ENCODE results near the gene PRAME. TPM values are rescaled to one million over a fixed set of nuclear protein-coding genes. Genes with fewer than 3 reads are reported as not detected.

Gene PRAME
- total RNA-seq, 1 donor from 2014 or later: not detected

DNA sequence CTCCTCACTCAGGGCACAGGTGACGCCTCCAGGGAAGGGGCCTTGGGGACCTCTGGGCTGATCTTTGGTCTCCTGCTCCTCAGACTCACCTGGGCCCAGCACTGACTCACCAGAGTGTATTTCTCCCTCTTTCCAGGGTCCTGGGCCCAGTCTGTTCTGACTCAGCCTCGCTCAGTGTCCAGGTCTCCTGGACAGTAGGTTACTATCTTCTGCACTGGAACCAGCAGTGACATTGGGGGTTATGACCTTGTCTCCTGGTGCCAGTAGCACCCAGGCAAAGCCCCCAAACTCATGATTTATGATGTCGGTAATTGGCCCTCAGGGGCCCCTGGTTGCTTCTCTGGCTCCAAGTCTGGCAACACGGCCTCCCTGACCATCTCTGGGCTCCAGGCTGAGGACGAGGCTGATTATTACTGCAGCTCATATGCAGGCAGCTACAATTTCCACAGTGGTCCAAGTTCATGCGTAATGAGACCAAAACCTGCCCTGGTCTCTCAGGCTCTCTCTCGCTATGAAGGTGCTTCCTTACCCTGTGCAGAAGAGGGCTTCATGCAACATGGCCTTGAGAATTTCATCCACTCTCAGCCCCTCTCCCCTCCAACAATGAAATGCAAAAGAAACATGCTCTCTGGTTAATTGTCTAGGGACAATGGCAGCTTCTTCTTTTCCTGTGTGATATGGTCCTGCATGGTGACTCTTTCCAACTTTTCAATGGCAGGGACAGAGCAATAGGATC lies 21.0 kb upstream of the PRAME start:
- Histone ChIP-seq H3K36me3 (ENCODE audit: control insufficient read depth in 3 of 3, insufficient read depth in 3 of 3, low read length in 3 of 3) (no peaks in the 10 kb centered on the region), H3K4me3 (ENCODE audit: low read length in 3 of 3) (no peak overlapping the region), H3K9me3 (ENCODE audit: control insufficient read depth in 3 of 3, low read length in 3 of 3) (no peaks in the 10 kb centered on the region), H3K4me1 (ENCODE audit: control insufficient read depth in 3 of 3, insufficient read depth in 3 of 3, low read length in 3 of 3) (no peaks in the 10 kb centered on the region), H3K27ac (ENCODE audit: low read depth, low read length) (no peak overlapping the region), H3K9ac (ENCODE audit: low read depth in 1 of 3, low read length in 3 of 3) (no peak overlapping the region), H3K27me3 (ENCODE audit: control insufficient read depth in 3 of 3, insufficient read depth in 3 of 3, low read length in 3 of 3) (peaks cover 0 to 5% (median 4%) of the 10 kb centered on the region in 3 donors)

DNA sequence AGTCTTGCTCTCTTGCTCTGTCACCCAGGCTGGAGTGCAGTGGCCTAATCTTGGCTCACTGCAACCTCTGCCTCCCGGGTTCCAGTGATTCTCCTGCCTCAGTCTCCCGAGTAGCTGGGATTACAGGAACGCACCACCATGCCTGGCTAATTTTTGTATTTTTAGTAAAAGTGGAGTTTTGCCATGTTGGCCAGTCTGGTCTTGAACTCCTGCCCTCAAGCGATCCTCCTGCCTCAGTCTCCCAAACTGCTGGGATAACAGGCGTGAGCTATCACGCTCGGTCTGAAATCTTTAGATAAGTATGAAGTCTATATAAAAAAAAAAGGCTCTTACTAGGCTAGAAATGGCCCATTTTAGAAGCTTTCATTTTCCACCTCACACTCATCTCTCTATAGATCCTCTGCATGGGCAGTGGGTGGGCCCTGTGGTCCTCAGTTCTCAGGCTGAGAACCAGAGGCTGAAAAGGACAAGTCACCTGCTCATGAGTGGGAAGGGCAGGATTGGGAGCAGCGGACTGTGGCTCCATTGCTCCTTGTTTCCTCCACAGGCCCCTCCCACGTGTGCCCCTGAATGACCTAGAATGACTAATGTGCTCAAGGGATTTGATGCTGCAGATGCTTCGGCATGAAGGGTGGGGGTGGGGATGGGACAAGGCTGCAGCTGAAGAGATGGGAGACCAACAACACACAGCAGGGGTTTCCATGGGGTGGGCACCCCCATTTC lies 19.8 kb upstream of the PRAME start:
- no peak overlapping the region for H3K4me3 ChIP-seq (ENCODE audit: low read length in 3 of 3)
- H3K4me1 ChIP-seq (ENCODE audit: control insufficient read depth in 3 of 3, insufficient read depth in 3 of 3, low read length in 3 of 3): no peaks in the 10 kb centered on the region
- no peaks in the 10 kb centered on the region for H3K36me3 ChIP-seq (ENCODE audit: control insufficient read depth in 3 of 3, insufficient read depth in 3 of 3, low read length in 3 of 3)
- H3K27ac ChIP-seq (ENCODE audit: low read depth, low read length): no peak overlapping the region
- H3K9ac ChIP-seq (ENCODE audit: low read depth in 1 of 3, low read length in 3 of 3): no peak overlapping the region
- peaks cover 0 to 6% (median 5%) of the 10 kb centered on the region in 3 donors for H3K27me3 ChIP-seq (ENCODE audit: control insufficient read depth in 3 of 3, insufficient read depth in 3 of 3, low read length in 3 of 3)
- no peaks in the 10 kb centered on the region for H3K9me3 ChIP-seq (ENCODE audit: control insufficient read depth in 3 of 3, low read length in 3 of 3)

DNA sequence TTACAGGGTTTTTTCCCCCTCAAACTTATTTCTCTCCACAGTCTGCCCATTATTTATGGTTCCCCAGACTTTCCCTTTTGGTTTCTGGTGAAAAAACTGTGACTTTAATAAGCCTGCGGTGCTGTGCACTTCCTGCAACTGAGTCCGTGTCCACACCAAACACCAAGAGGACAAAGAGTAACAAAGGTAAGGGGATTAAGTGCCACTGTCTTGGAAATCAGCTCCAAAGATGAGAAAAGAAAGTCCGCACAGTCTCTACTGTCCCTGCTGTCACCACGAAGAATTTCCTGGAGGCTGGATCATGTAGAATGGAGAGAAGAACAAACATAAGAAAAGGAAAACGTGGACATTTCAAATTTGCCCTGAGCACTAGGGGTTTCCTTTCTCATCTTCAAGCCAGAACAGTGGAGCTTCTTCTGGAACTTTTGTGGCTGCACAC lies 17.9 kb upstream of the PRAME start:
- Histone ChIP-seq H3K27me3 (ENCODE audit: control insufficient read depth in 3 of 3, insufficient read depth in 3 of 3, low read length in 3 of 3) (peaks cover 0 to 15% (median 3%) of the 10 kb centered on the region in 3 donors), H3K9ac (ENCODE audit: low read depth in 1 of 3, low read length in 3 of 3) (no peak overlapping the region), H3K4me3 (ENCODE audit: low read length in 3 of 3) (no peak overlapping the region), H3K4me1 (ENCODE audit: control insufficient read depth in 3 of 3, insufficient read depth in 3 of 3, low read length in 3 of 3) (no peaks in the 10 kb centered on the region), H3K27ac (ENCODE audit: low read depth, low read length) (no peak overlapping the region), H3K9me3 (ENCODE audit: control insufficient read depth in 3 of 3, low read length in 3 of 3) (no peaks in the 10 kb centered on the region), H3K36me3 (ENCODE audit: control insufficient read depth in 3 of 3, insufficient read depth in 3 of 3, low read length in 3 of 3) (no peaks in the 10 kb centered on the region)

DNA sequence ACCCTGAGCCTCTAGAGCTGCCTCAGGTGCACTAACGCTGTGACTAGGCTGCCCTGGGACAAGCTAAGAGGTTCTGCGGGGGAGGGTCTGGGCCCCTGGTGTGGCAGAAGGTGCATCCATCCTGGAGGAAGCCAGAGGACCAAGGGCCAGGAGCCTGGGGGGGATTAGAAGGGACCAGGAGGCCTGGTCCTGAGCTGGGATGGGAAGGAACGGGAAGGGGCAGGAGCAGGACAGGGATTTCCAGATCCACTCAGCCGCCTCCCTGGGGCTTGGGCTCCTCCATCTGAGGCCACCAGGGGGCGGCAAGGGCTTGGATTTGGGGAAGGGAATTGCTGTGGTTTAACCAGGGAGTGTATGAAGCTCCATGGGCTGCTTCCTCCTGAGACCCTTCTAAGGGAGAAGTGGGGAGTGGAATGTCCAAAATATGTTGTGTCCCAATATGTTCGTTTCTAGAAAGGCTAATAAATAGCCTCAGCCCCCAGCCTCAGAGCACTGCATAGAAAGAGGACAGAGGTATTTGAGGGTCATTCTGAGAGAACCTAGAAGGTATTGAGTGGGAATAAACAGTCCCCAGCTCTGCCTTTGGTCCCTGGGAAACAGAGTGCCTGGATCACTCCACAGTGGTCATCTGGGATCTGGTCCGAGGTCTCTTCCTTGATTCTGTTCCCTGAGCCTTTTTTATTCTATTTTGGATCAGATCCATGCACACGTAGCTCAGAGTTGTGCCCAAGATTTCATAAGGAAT lies 17.4 kb upstream of the PRAME start:
- Histone ChIP-seq H3K36me3 (ENCODE audit: control insufficient read depth in 3 of 3, insufficient read depth in 3 of 3, low read length in 3 of 3) (no peaks in the 10 kb centered on the region), H3K4me3 (ENCODE audit: low read length in 3 of 3) (no peak overlapping the region), H3K27ac (ENCODE audit: low read depth, low read length) (no peak overlapping the region), H3K4me1 (ENCODE audit: control insufficient read depth in 3 of 3, insufficient read depth in 3 of 3, low read length in 3 of 3) (no peaks in the 10 kb centered on the region), H3K9ac (ENCODE audit: low read depth in 1 of 3, low read length in 3 of 3) (no peak overlapping the region), H3K27me3 (ENCODE audit: control insufficient read depth in 3 of 3, insufficient read depth in 3 of 3, low read length in 3 of 3) (peaks cover under 1 to 18% (median 4%) of the 10 kb centered on the region in 3 donors), H3K9me3 (ENCODE audit: control insufficient read depth in 3 of 3, low read length in 3 of 3) (no peaks in the 10 kb centered on the region)

GRCh38 chr22:22574361-22574760 lies 15.3 kb upstream of the PRAME start:
- Histone ChIP-seq H3K27me3 (ENCODE audit: control insufficient read depth in 3 of 3, insufficient read depth in 3 of 3, low read length in 3 of 3) (peaks cover 4 to 25% (median 17%) of the 10 kb centered on the region in 3 donors), H3K9me3 (ENCODE audit: control insufficient read depth in 3 of 3, low read length in 3 of 3) (no peaks in the 10 kb centered on the region), H3K9ac (ENCODE audit: low read depth in 1 of 3, low read length in 3 of 3) (no peak overlapping the region), H3K4me1 (ENCODE audit: control insufficient read depth in 3 of 3, insufficient read depth in 3 of 3, low read length in 3 of 3) (no peaks in the 10 kb centered on the region), H3K36me3 (ENCODE audit: control insufficient read depth in 3 of 3, insufficient read depth in 3 of 3, low read length in 3 of 3) (no peaks in the 10 kb centered on the region), H3K27ac (ENCODE audit: low read depth, low read length) (no peak overlapping the region), H3K4me3 (ENCODE audit: low read length in 3 of 3) (no peak overlapping the region)

DNA sequence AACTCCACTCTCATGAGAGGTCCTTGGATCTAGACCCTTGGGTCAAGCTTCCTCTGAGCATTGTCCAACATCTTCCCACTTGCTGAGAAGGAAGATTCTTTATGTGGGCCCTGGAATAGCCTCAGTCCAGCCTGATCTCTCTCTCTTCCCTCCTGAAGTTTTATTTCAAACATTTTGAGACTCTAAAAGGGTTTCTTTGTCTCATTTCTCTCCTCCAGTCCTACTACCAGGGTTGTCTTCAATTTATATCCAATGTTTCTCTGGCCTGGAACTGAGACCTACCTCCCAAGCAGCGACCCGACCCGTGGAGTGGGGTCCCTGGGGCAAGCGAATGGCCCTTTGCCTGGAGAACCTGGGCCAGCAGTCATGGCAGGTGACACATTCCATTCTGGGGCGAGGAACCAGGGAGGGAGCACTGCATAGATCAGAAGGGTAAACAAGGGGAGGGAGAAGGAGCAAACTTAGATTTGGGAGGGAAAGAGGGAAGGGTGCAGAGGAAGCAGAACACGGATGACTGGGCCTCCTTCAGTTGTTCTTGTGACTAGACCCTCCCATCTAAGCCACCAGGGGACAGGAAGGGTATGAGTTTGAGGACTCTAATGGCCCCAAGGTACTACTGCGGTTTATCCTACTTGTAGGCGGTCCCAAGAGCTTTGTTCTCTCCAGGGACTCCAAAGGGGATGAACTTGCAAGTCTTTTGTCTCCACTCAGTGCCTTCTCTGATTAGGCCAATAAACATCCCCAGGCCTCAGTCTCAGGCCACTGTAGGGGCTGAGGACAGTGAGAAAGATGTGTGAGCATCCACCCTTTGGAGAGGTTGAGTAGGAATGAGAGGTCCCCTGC lies 14.2 kb upstream of the PRAME start:
- no peak overlapping the region for H3K4me3 ChIP-seq (ENCODE audit: low read length in 3 of 3)
- no peak overlapping the region for H3K9ac ChIP-seq (ENCODE audit: low read depth in 1 of 3, low read length in 3 of 3)
- no peak overlapping the region for H3K27ac ChIP-seq (ENCODE audit: low read depth, low read length)
- no peaks in the 10 kb centered on the region for H3K36me3 ChIP-seq (ENCODE audit: control insufficient read depth in 3 of 3, insufficient read depth in 3 of 3, low read length in 3 of 3)
- peaks cover 4 to 29% (median 22%) of the 10 kb centered on the region in 3 donors for H3K27me3 ChIP-seq (ENCODE audit: control insufficient read depth in 3 of 3, insufficient read depth in 3 of 3, low read length in 3 of 3)
- no peaks in the 10 kb centered on the region for H3K9me3 ChIP-seq (ENCODE audit: control insufficient read depth in 3 of 3, low read length in 3 of 3)
- H3K4me1 ChIP-seq (ENCODE audit: control insufficient read depth in 3 of 3, insufficient read depth in 3 of 3, low read length in 3 of 3): no peaks in the 10 kb centered on the region

- H3K27ac ChIP-seq (ENCODE audit: low read depth, low read length): no peak overlapping the region
- H3K4me3 ChIP-seq (ENCODE audit: low read length in 3 of 3): no peak overlapping the region
- H3K27me3 ChIP-seq (ENCODE audit: control insufficient read depth in 3 of 3, insufficient read depth in 3 of 3, low read length in 3 of 3): peaks cover 4 to 29% (median 22%) of the 10 kb centered on the region in 3 donors
- no peaks in the 10 kb centered on the region for H3K9me3 ChIP-seq (ENCODE audit: control insufficient read depth in 3 of 3, low read length in 3 of 3)
- H3K36me3 ChIP-seq (ENCODE audit: control insufficient read depth in 3 of 3, insufficient read depth in 3 of 3, low read length in 3 of 3): no peaks in the 10 kb centered on the region
- H3K4me1 ChIP-seq (ENCODE audit: control insufficient read depth in 3 of 3, insufficient read depth in 3 of 3, low read length in 3 of 3): no peaks in the 10 kb centered on the region
- H3K9ac ChIP-seq (ENCODE audit: low read depth in 1 of 3, low read length in 3 of 3): no peak overlapping the region
Measured at GRCh38 chr22:22571862-22572261, 12.8 kb upstream of the PRAME start.

DNA sequence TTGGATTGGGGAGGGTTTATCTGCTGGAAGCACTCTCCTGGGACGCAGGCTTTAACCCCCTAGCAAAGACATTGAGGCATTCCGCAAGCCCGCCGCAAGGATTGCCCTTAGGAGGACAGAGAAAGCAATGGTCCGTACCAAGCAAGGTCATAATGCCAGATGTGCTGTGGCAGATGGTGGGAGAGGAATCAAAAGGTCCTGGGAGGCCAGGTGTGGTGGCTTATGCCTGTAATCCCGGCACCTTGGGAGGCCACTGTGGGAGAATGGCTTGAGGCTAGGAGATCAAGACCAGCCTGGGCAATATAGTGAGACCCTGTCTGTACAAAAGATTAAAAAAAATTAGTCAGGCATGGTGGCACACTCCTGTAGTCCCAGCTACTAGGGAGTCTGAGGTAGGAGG lies 12.4 kb upstream of the PRAME start:
- H3K27ac ChIP-seq (ENCODE audit: low read depth, low read length): no peak overlapping the region
- H3K4me1 ChIP-seq (ENCODE audit: control insufficient read depth in 3 of 3, insufficient read depth in 3 of 3, low read length in 3 of 3): no peaks in the 10 kb centered on the region
- H3K9me3 ChIP-seq (ENCODE audit: control insufficient read depth in 3 of 3, low read length in 3 of 3): no peaks in the 10 kb centered on the region
- no peak overlapping the region for H3K9ac ChIP-seq (ENCODE audit: low read depth in 1 of 3, low read length in 3 of 3)
- H3K36me3 ChIP-seq (ENCODE audit: control insufficient read depth in 3 of 3, insufficient read depth in 3 of 3, low read length in 3 of 3): no peaks in the 10 kb centered on the region
- H3K4me3 ChIP-seq (ENCODE audit: low read length in 3 of 3): no peak overlapping the region
- peaks cover 4 to 29% (median 22%) of the 10 kb centered on the region in 3 donors for H3K27me3 ChIP-seq (ENCODE audit: control insufficient read depth in 3 of 3, insufficient read depth in 3 of 3, low read length in 3 of 3)

- Histone ChIP-seq H3K36me3 (ENCODE audit: control insufficient read depth in 3 of 3, insufficient read depth in 3 of 3, low read length in 3 of 3) (no peaks in the 10 kb centered on the region), H3K9me3 (ENCODE audit: control insufficient read depth in 3 of 3, low read length in 3 of 3) (no peaks in the 10 kb centered on the region), H3K4me1 (ENCODE audit: control insufficient read depth in 3 of 3, insufficient read depth in 3 of 3, low read length in 3 of 3) (no peaks in the 10 kb centered on the region), H3K9ac (ENCODE audit: low read depth in 1 of 3, low read length in 3 of 3) (no peak overlapping the region), H3K4me3 (ENCODE audit: low read length in 3 of 3) (no peak overlapping the region), H3K27me3 (ENCODE audit: control insufficient read depth in 3 of 3, insufficient read depth in 3 of 3, low read length in 3 of 3) (peaks cover 4 to 31% (median 22%) of the 10 kb centered on the region in 3 donors), H3K27ac (ENCODE audit: low read depth, low read length) (no peak overlapping the region)
Measured at GRCh38 chr22:22569218-22569617, 10.2 kb upstream of the PRAME start.

Measured in skeletal muscle tissue (tissue), 4 donors.